Liver (tissue), 9 donors: ENCODE measurements around the gene TNFSF13. TPM values are rescaled to one million over a fixed set of nuclear protein-coding genes. Genes with fewer than 3 reads are reported as not detected.
A peak's percentile ranks its signal among the peaks of the same experiment; 100 is the strongest.

ENCODE experiments used
- DNase-seq: peaks from one replicate; pipeline ENCODE4 v3.0.0-alpha.2; 2017; ENCODE audit warnings: low spot score
- H3K27ac ChIP-seq, 2 donors: one replicate each; pipeline ENCODE4 v1.7.0; 2013; ENCODE audit warnings: inconsistent platforms in 2 of 2, low read length in 2 of 2, control low read depth in 1 of 2, low read depth in 1 of 2, mild to moderate bottlenecking in 1 of 2
- H3K27me3 ChIP-seq, 4 donors: one replicate each; pipeline versions ENCODE4 v1.6.1 to v1.7.0; 2013; ENCODE audit warnings: low read length in 3 of 4, inconsistent platforms in 1 of 4, mild to moderate bottlenecking in 1 of 4, moderate library complexity in 1 of 4; ENCODE audit not compliant: control insufficient read depth in 4 of 4, insufficient read depth in 4 of 4
- H3K36me3 ChIP-seq, 4 donors: one replicate each; pipeline versions ENCODE4 v1.6.1 to v1.7.0; 2013; ENCODE audit warnings: low read length in 3 of 4, mild to moderate bottlenecking in 3 of 4, low read depth in 1 of 4, moderate library complexity in 1 of 4; ENCODE audit not compliant: control insufficient read depth in 4 of 4, insufficient read depth in 3 of 4
- H3K4me1 ChIP-seq, 4 donors: one replicate each; pipeline versions ENCODE4 v1.6.1 to v1.7.0; 2013; ENCODE audit warnings: low read length in 3 of 4, mild to moderate bottlenecking in 3 of 4, moderate library complexity in 1 of 4; ENCODE audit not compliant: control insufficient read depth in 4 of 4, insufficient read depth in 4 of 4
- H3K4me3 ChIP-seq, 3 donors: one replicate each; pipeline versions ENCODE4 v1.6.1 to v1.7.0; 2013; ENCODE audit warnings: low read length in 3 of 3, control low read depth in 1 of 3, low read depth in 1 of 3, mild to moderate bottlenecking in 1 of 3
- H3K9ac ChIP-seq, 2 donors: one replicate each; pipeline ENCODE4 v1.7.0; 2013; ENCODE audit warnings: low read length in 2 of 2, mild to moderate bottlenecking in 2 of 2, moderate library complexity in 2 of 2, control low read depth in 1 of 2, low read depth in 1 of 2
- H3K9me3 ChIP-seq, 4 donors: one replicate each; pipeline versions ENCODE4 v1.6.1 to v1.7.0; 2013; ENCODE audit warnings: low read length in 3 of 4; ENCODE audit not compliant: control insufficient read depth in 4 of 4
- ATF3 ChIP-seq: IDR thresholded peaks from 2 replicates; pipeline ENCODE4 v1.6.1; 2016; ENCODE audit warnings: antibody characterized with exemption
- CTCF ChIP-seq: fragments of 150-350 bp; IDR thresholded peaks from 2 replicates; pipeline ENCODE4 v1.5.1; 2017; ENCODE audit warnings: improper control_type of control experiment, low read depth, low read length; ENCODE audit not compliant: missing input control
- EGR1 ChIP-seq, 2 donors: IDR thresholded peaks; 2 replicates each; pipeline ENCODE4 v1.6.1; 2016 to 2018; ENCODE audit warnings: antibody characterized with exemption in 2 of 2, low read depth in 2 of 2
- FOXA1 ChIP-seq: IDR thresholded peaks from 2 replicates; pipeline ENCODE4 v1.6.1; 2016; ENCODE audit warnings: antibody characterized with exemption
- FOXA2 ChIP-seq: IDR thresholded peaks from 2 replicates; pipeline ENCODE4 v1.6.1; 2016; ENCODE audit warnings: antibody characterized with exemption
- GABPA ChIP-seq, 2 donors: IDR thresholded peaks in 1 of 2; conservative IDR thresholded peaks in 1 of 2; 2 replicates each; pipeline ENCODE4 v1.6.1; 2016; ENCODE audit warnings: antibody characterized with exemption in 2 of 2, mild to moderate bottlenecking in 1 of 2, moderate library complexity in 1 of 2
- HNF4A ChIP-seq, 2 donors: conservative IDR thresholded peaks; 2 replicates each; pipeline ENCODE4 v1.6.1; 2016; ENCODE audit warnings: antibody characterized with exemption in 2 of 2, mild to moderate bottlenecking in 2 of 2
- HNF4G ChIP-seq: IDR thresholded peaks from 2 replicates; pipeline ENCODE4 v1.6.1; 2016; ENCODE audit warnings: antibody characterized with exemption
- JUND ChIP-seq, 2 donors: IDR thresholded peaks; 2 replicates each; pipeline ENCODE4 v1.6.1; 2016; ENCODE audit warnings: antibody characterized with exemption in 2 of 2
- MAX ChIP-seq: IDR thresholded peaks from 2 replicates; pipeline ENCODE4 v1.6.1; 2016; ENCODE audit warnings: antibody characterized with exemption
- NR2F2 ChIP-seq: IDR thresholded peaks from 2 replicates; pipeline ENCODE4 v1.6.1; 2016; ENCODE audit warnings: antibody characterized with exemption
- RAD21 ChIP-seq, 2 donors: IDR thresholded peaks; 2 replicates each; pipeline ENCODE4 v1.6.1; 2016; ENCODE audit warnings: antibody characterized with exemption in 2 of 2, mild to moderate bottlenecking in 2 of 2
- REST ChIP-seq: IDR thresholded peaks from 2 replicates; pipeline ENCODE4 v1.6.1; 2016; ENCODE audit warnings: antibody characterized with exemption, mild to moderate bottlenecking
- RXRA ChIP-seq, 2 donors: IDR thresholded peaks; 2 replicates each; pipeline ENCODE4 v1.6.1; 2017 to 2018; ENCODE audit warnings: antibody characterized with exemption in 2 of 2, mild to moderate bottlenecking in 1 of 2
- SP1 ChIP-seq: IDR thresholded peaks from 2 replicates; pipeline ENCODE4 v1.6.1; 2018; ENCODE audit warnings: antibody characterized with exemption, mild to moderate bottlenecking
- TAF1 ChIP-seq: conservative IDR thresholded peaks from 2 replicates; pipeline ENCODE4 v1.6.1; 2016; ENCODE audit warnings: antibody characterized with exemption, mild to moderate bottlenecking
- YY1 ChIP-seq: IDR thresholded peaks from 2 replicates; pipeline ENCODE4 v1.6.1; 2016; ENCODE audit warnings: antibody characterized with exemption, mild to moderate bottlenecking
- ZBTB33 ChIP-seq: IDR thresholded peaks from 2 replicates; pipeline ENCODE4 v1.6.1; 2016; ENCODE audit warnings: antibody characterized with exemption
- WGBS: extraction: QIAGEN DNeasy Blood & Tissue Kit; methylation state at CpG from one replicate; pipeline ENCODE4 v1.1.7; 2013; 5-methylcytosine and 5-hydroxymethylcytosine counted together
- polyA plus RNA-seq, 2 donors: library from polyadenylated mRNA; stranded (reverse) in 1 of 2; unstranded in 1 of 2; fragments of 200-250 nt in 1 of 2; fragments of >200 nt in 1 of 2; fragmentation: Nextera tagmentation in 1 of 2; extraction: Ambion mirVana in 1 of 2; gene quantifications; one replicate each; pipeline versions ENCODE4 v1.2.1 to v1.2.3, GENCODE V29; 2013 to 2015
- total RNA-seq, 2 donors: library from RNA; depleted of rRNA; stranded (reverse); fragments of >200 nt; gene quantifications; one replicate each; pipeline ENCODE4 v1.2.3, GENCODE V29; 2014
- donor health status: healthy.
- donor health status: healthy.
- donor health status: healthy.
- donor health status: healthy.
- donor health status: healthy.

Gene TNFSF13
- total and polyA plus RNA-seq, 4 donors: 1.4 to 9.3 (median 4.5) TPM

GRCh38 chr17:7583253-7584109 is 24.9 kb downstream of the TNFSF13 start, which contains the start of gene MPDU1:
Gene MPDU1, plus strand, starts transcription at chr17:7583852. Its CDS starts 11 bp downstream, at chr17:7583863.
- TF ChIP-seq SP1: peak; percentile 68
- TF ChIP-seq MAX: peak; percentile 99
- TF ChIP-seq FOXA1: peak; percentile 66
- TF ChIP-seq ATF3: no peak
- TF ChIP-seq GABPA (IDR thresholded peaks at IDR 0.05 in 1 of 2, conservative IDR thresholded peaks at IDR 0.05 in 1 of 2): peak; percentile 94 to 96
- peak; percentile 100 for TF ChIP-seq YY1
- peak in 1 of 2 donors; percentile 23 for TF ChIP-seq RAD21 (IDR thresholded peaks at IDR 0.05)
- TF ChIP-seq HNF4G: no peak
- TF ChIP-seq HNF4A (conservative IDR thresholded peaks at IDR 0.05): peak; percentile 23 to 31
- peak in 1 of 2 donors; percentile 53 for TF ChIP-seq JUND (IDR thresholded peaks at IDR 0.05)
- peak; percentile 17 to 45 for TF ChIP-seq RXRA (IDR thresholded peaks at IDR 0.05)
- peak; percentile 92 for TF ChIP-seq TAF1
- no peak for TF ChIP-seq CTCF
- peak; percentile 91 for TF ChIP-seq ZBTB33
- peak; percentile 52 for TF ChIP-seq FOXA2
- peak; percentile 85 for TF ChIP-seq REST
- peak; percentile 78 to 92 for TF ChIP-seq EGR1 (IDR thresholded peaks at IDR 0.05; ENCODE audit: low read depth in 2 of 2)
- TF ChIP-seq NR2F2: no peak
- H3K36me3 ChIP-seq: peaks cover 4 to 9% (median 6%) of the 10 kb centered on the region in 4 donors
- peak within 1 kb of the TSS; percentile 78 to 96 (median 84) for H3K4me3 ChIP-seq
- WGBS: 15% methylated on average over 69 of the region's 69 CpGs
- H3K27ac ChIP-seq: peak within 1 kb of the TSS; percentile 94 to 95
- peaks cover 15 to 48% (median 33%) of the 10 kb centered on the region in 4 donors for H3K4me1 ChIP-seq
- peak; percentile 93 for DNase-seq
- no peaks in the 10 kb centered on the region for H3K27me3 ChIP-seq
- H3K9ac ChIP-seq: peak within 1 kb of the TSS; percentile 68 to 96
- H3K9me3 ChIP-seq: no peaks in the 10 kb centered on the region
